ENCODE results near the gene TPK1.

DNA sequence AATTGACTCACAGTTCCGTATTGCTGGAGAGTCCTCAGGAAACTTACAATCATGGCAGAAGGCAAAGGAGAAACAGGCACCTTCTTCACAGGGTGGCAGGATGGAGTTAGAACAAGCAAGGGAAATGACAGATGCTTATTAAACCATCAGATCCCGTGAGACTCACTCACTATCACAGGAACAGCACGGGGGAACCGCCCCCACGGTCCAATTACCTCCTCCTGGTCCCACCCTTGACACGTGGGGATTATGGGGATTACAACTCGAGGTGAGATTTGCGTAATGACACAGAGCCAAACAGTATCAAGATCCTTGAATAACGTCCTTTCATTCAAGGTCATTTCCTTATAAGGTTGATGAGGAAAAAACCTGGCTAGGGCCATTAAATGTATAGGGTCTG, 176.6 kb downstream of the TPK1 start:
- no peak for TF ChIP-seq POLR2A (IDR thresholded peaks at IDR 0.05)
- TF ChIP-seq, protein P1, sequence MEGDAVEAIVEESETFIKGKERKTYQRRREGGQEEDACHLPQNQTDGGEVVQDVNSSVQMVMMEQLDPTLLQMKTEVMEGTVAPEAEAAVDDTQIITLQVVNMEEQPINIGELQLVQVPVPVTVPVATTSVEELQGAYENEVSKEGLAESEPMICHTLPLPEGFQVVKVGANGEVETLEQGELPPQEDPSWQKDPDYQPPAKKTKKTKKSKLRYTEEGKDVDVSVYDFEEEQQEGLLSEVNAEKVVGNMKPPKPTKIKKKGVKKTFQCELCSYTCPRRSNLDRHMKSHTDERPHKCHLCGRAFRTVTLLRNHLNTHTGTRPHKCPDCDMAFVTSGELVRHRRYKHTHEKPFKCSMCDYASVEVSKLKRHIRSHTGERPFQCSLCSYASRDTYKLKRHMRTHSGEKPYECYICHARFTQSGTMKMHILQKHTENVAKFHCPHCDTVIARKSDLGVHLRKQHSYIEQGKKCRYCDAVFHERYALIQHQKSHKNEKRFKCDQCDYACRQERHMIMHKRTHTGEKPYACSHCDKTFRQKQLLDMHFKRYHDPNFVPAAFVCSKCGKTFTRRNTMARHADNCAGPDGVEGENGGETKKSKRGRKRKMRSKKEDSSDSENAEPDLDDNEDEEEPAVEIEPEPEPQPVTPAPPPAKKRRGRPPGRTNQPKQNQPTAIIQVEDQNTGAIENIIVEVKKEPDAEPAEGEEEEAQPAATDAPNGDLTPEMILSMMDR (IDR thresholded peaks at IDR 0.05) = no peak

Measured in right lobe of liver (tissue), 4 donors.